ENCODE measurements around the gene ITGB4.

The ITGB4 gene

DNA sequence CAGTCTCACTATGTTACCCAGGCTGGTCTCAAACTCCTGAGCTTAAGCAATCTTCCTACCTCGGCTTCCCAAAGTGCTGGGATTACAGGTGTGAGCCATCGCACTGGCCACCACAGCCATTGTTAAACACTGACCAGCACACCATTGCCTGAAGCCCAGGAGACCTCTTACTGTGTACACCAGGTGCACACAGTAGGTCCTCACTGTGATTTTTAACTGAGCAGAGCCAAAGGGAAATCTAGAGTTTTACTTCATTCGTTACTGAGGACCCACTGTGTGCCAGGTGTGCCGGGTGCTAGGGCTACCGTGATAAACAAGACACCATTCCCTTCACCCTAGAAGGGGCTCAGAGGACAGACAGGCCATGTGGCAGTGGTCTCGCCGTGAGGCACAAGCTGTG is 4.2 kb downstream of the ITGB4 start:
- Histone ChIP-seq H4K20me1 (ENCODE audit: insufficient read depth, low read length) (0 out of 2 replicates have a peak, but pooled peaks cover 6% of the 10 kb centered on the region), H2AFZ (ENCODE audit: low read depth, low read length) (no peak overlapping the region), H3K79me2 (ENCODE audit: insufficient read depth, low read length) (no peaks in the 10 kb centered on the region), H3K9ac (ENCODE audit: low read depth, low read length) (no peak overlapping the region), H3K27ac (ENCODE audit: low read length) (no peak overlapping the region), H3K36me3 (ENCODE audit: insufficient read depth, low read length) (no peaks in the 10 kb centered on the region), H3K9me3 (ENCODE audit: insufficient read depth, low read length, severe bottlenecking) (no peaks in the 10 kb centered on the region), H3K4me1 (ENCODE audit: insufficient read depth, low read length) (peaks cover 5% of the 10 kb centered on the region), H3K4me3 (ENCODE audit: low read depth in 1 of 2, low read length in 2 of 2) (no peak overlapping the region), H3K27me3 (ENCODE audit: insufficient read depth, low read length, poor library complexity) (peaks cover 13% of the 10 kb centered on the region), H3K4me2 (ENCODE audit: insufficient read depth, low read length) (no peak overlapping the region)
- ATAC-seq (ENCODE audit: insufficient read depth, low read depth) (no peak), DNase-seq (no peak)
- TF ChIP-seq, protein P1, sequence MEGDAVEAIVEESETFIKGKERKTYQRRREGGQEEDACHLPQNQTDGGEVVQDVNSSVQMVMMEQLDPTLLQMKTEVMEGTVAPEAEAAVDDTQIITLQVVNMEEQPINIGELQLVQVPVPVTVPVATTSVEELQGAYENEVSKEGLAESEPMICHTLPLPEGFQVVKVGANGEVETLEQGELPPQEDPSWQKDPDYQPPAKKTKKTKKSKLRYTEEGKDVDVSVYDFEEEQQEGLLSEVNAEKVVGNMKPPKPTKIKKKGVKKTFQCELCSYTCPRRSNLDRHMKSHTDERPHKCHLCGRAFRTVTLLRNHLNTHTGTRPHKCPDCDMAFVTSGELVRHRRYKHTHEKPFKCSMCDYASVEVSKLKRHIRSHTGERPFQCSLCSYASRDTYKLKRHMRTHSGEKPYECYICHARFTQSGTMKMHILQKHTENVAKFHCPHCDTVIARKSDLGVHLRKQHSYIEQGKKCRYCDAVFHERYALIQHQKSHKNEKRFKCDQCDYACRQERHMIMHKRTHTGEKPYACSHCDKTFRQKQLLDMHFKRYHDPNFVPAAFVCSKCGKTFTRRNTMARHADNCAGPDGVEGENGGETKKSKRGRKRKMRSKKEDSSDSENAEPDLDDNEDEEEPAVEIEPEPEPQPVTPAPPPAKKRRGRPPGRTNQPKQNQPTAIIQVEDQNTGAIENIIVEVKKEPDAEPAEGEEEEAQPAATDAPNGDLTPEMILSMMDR (IDR thresholded peaks at IDR 0.05; ENCODE audit: borderline replicate concordance, extremely low read depth, low read length, poor library complexity, severe bottlenecking) = no peak
- TF ChIP-seq EZH2 (IDR thresholded peaks at IDR 0.05; ENCODE audit: borderline replicate concordance, low read depth, low read length, severe bottlenecking) = no peak

DNA sequence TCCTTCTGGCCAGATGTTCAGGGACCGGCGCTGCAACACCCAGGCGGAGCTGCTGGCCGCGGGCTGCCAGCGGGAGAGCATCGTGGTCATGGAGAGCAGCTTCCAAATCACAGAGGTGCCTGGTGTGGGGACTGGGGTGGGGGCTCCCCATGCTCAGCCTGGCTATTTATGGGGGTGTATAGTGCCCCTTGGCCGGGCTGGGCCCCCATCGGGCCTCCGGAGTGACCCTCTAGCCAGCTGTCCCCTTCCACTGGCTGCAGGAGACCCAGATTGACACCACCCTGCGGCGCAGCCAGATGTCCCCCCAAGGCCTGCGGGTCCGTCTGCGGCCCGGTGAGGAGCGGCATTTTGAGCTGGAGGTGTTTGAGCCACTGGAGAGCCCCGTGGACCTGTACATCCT is 6.1 kb downstream of the ITGB4 start:
- 0 out of 2 replicates have a peak, but pooled peaks cover 6% of the 10 kb centered on the region for H4K20me1 ChIP-seq (ENCODE audit: insufficient read depth, low read length)
- H3K27ac ChIP-seq (ENCODE audit: low read length) = no peak overlapping the region
- H3K4me2 ChIP-seq (ENCODE audit: insufficient read depth, low read length) = no peak overlapping the region
- H2AFZ ChIP-seq (ENCODE audit: low read depth, low read length) = no peak overlapping the region
- H3K36me3 ChIP-seq (ENCODE audit: insufficient read depth, low read length) = no peaks in the 10 kb centered on the region
- H3K4me3 ChIP-seq (ENCODE audit: low read depth in 1 of 2, low read length in 2 of 2) = no peak overlapping the region
- ATAC-seq (ENCODE audit: insufficient read depth, low read depth) = no peak
- H3K27me3 ChIP-seq (ENCODE audit: insufficient read depth, low read length, poor library complexity) = no peaks in the 10 kb centered on the region
- H3K4me1 ChIP-seq (ENCODE audit: insufficient read depth, low read length) = no peaks in the 10 kb centered on the region
- no peaks in the 10 kb centered on the region for H3K9me3 ChIP-seq (ENCODE audit: insufficient read depth, low read length, severe bottlenecking)
- no peak overlapping the region for H3K9ac ChIP-seq (ENCODE audit: low read depth, low read length)
- TF ChIP-seq, protein P1 (IDR thresholded peaks at IDR 0.05; ENCODE audit: borderline replicate concordance, extremely low read depth, low read length, poor library complexity, severe bottlenecking) = no peak
- no peak for TF ChIP-seq EZH2 (IDR thresholded peaks at IDR 0.05; ENCODE audit: borderline replicate concordance, low read depth, low read length, severe bottlenecking)
- DNase-seq = no peak
- no peaks in the 10 kb centered on the region for H3K79me2 ChIP-seq (ENCODE audit: insufficient read depth, low read length)

DNA sequence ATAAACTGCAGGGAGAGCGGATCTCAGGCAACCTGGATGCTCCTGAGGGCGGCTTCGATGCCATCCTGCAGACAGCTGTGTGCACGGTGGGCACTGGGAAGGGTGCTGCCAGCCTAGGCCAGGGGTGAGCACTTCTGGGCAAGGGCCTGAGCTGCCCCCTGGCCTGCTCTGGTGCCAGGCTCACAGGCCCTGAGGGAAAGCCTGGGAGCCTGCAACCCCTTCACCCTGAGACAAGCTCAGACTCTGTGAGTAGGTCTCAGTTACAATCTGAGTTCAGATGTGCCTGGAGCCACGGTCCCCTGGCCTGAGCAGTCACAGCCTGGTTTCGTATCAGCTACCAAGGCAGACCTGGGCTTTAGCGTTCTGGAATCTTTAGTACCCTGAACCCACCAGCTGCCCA is 8.1 kb downstream of the ITGB4 start:
- no peak overlapping the region for H3K4me3 ChIP-seq (ENCODE audit: low read depth in 1 of 2, low read length in 2 of 2)
- TF ChIP-seq, protein P1 (IDR thresholded peaks at IDR 0.05; ENCODE audit: borderline replicate concordance, extremely low read depth, low read length, poor library complexity, severe bottlenecking) = no peak
- TF ChIP-seq EZH2 (IDR thresholded peaks at IDR 0.05; ENCODE audit: borderline replicate concordance, low read depth, low read length, severe bottlenecking) = no peak
- H2AFZ ChIP-seq (ENCODE audit: low read depth, low read length) = no peak overlapping the region
- H3K9ac ChIP-seq (ENCODE audit: low read depth, low read length) = no peak overlapping the region
- no peak overlapping the region for H3K27ac ChIP-seq (ENCODE audit: low read length)
- H3K4me2 ChIP-seq (ENCODE audit: insufficient read depth, low read length) = no peak overlapping the region
- no peaks in the 10 kb centered on the region for H3K79me2 ChIP-seq (ENCODE audit: insufficient read depth, low read length)
- no peaks in the 10 kb centered on the region for H3K4me1 ChIP-seq (ENCODE audit: insufficient read depth, low read length)
- H3K36me3 ChIP-seq (ENCODE audit: insufficient read depth, low read length) = no peaks in the 10 kb centered on the region
- no peaks in the 10 kb centered on the region for H3K9me3 ChIP-seq (ENCODE audit: insufficient read depth, low read length, severe bottlenecking)
- 0 out of 2 replicates have a peak, but pooled peaks cover 1% of the 10 kb centered on the region for H4K20me1 ChIP-seq (ENCODE audit: insufficient read depth, low read length)
- ATAC-seq (ENCODE audit: insufficient read depth, low read depth) (no peak), DNase-seq (no peak)
- no peaks in the 10 kb centered on the region for H3K27me3 ChIP-seq (ENCODE audit: insufficient read depth, low read length, poor library complexity)

DNA sequence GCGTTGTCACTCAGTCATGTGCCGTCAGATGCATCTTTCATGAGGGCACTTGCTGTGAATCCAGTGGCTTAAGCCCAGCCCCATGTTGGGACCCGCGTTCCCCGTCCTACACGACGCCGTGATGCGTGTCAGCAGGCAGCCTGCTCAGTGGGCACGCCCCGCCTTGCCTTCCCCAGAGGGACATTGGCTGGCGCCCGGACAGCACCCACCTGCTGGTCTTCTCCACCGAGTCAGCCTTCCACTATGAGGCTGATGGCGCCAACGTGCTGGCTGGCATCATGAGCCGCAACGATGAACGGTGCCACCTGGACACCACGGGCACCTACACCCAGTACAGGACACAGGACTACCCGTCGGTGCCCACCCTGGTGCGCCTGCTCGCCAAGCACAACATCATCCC is 8.8 kb downstream of the ITGB4 start:
- no peaks in the 10 kb centered on the region for H4K20me1 ChIP-seq (ENCODE audit: insufficient read depth, low read length)
- H3K9ac ChIP-seq (ENCODE audit: low read depth, low read length) = no peak overlapping the region
- DNase-seq (no peak), ATAC-seq (ENCODE audit: insufficient read depth, low read depth) (no peak)
- no peaks in the 10 kb centered on the region for H3K27me3 ChIP-seq (ENCODE audit: insufficient read depth, low read length, poor library complexity)
- H3K27ac ChIP-seq (ENCODE audit: low read length) = no peak overlapping the region
- TF ChIP-seq, protein P1 (IDR thresholded peaks at IDR 0.05; ENCODE audit: borderline replicate concordance, extremely low read depth, low read length, poor library complexity, severe bottlenecking) = no peak
- no peak for TF ChIP-seq EZH2 (IDR thresholded peaks at IDR 0.05; ENCODE audit: borderline replicate concordance, low read depth, low read length, severe bottlenecking)
- H3K4me3 ChIP-seq (ENCODE audit: low read depth in 1 of 2, low read length in 2 of 2) = no peak overlapping the region
- no peak overlapping the region for H2AFZ ChIP-seq (ENCODE audit: low read depth, low read length)
- no peaks in the 10 kb centered on the region for H3K79me2 ChIP-seq (ENCODE audit: insufficient read depth, low read length)
- no peaks in the 10 kb centered on the region for H3K9me3 ChIP-seq (ENCODE audit: insufficient read depth, low read length, severe bottlenecking)
- H3K4me2 ChIP-seq (ENCODE audit: insufficient read depth, low read length) = no peak overlapping the region
- no peaks in the 10 kb centered on the region for H3K36me3 ChIP-seq (ENCODE audit: insufficient read depth, low read length)
- peaks cover 5% of the 10 kb centered on the region; the same call in 1 of the 2 replicates for H3K4me1 ChIP-seq (ENCODE audit: insufficient read depth, low read length)
